Fibroblast of mammary gland (primary cell): ENCODE results near the gene MFAP3L.

Source experiments
- DNase-seq: peaks from one replicate; pipeline ENCODE4 v3.0.0-alpha.2; 2010; ENCODE audit warnings: low read depth
- H3K4me3 ChIP-seq: 2 replicates; pipeline ENCODE4 v1.5.1; 2011; ENCODE audit warnings: low read depth, mild to moderate bottlenecking, low read length, moderate library complexity; ENCODE audit not compliant: control insufficient read depth
- CTCF ChIP-seq: conservative IDR thresholded peaks from 2 replicates; pipeline ENCODE4 v1.5.1; 2011; ENCODE audit warnings: low read depth, low read length, inconsistent platforms; ENCODE audit not compliant: control insufficient read depth, insufficient read depth

MFAP3L gene

GRCh38 chr4:169993531-169993930 lies 32.7 kb downstream of the MFAP3L start:
- no peak overlapping the region for H3K4me3 ChIP-seq
- TF ChIP-seq CTCF = no peak
- DNase-seq = no peak

- no peak for TF ChIP-seq CTCF
- no peak overlapping the region for H3K4me3 ChIP-seq
- no peak for DNase-seq
Measured at GRCh38 chr4:169988252-169988651, 37.9 kb downstream of the MFAP3L start.

- no peak for DNase-seq
- no peak for TF ChIP-seq CTCF
- H3K4me3 ChIP-seq = no peak overlapping the region
Measured at GRCh38 chr4:169987327-169988228, 38.6 kb downstream of the MFAP3L start.

- TF ChIP-seq CTCF = no peak
- H3K4me3 ChIP-seq = no peak overlapping the region
- no peak for DNase-seq
Measured at GRCh38 chr4:169986369-169986768, 39.8 kb downstream of the MFAP3L start.

- TF ChIP-seq CTCF = no peak
- DNase-seq = no peak
- no peak overlapping the region for H3K4me3 ChIP-seq
Measured at GRCh38 chr4:169985881-169986280, 40.3 kb downstream of the MFAP3L start.

GRCh38 chr4:169984745-169985144 lies 41.5 kb downstream of the MFAP3L start:
- no peak for TF ChIP-seq CTCF
- no peak for DNase-seq
- H3K4me3 ChIP-seq = no peak overlapping the region
